D341Med (cell line): ENCODE measurements around the gene SSTR1.
"Not testable (repeated sequence)": the region's sequence is repeated elsewhere in the genome, so short reads cannot be mapped to it uniquely, and the experiment has no call there.

Experiments used
- DNase-seq: peaks from one replicate; pipeline ENCODE4 v3.0.0; 2012; ENCODE audit warnings: low spot score

SSTR1 gene

GRCh38 chr14:38207736-38208617 is at the start of gene SSTR1:
Gene SSTR1, plus strand, starts transcription at chr14:38207904. Its CDS starts 1,486 bp downstream, at chr14:38209390.
- peak; percentile 30 for DNase-seq

- DNase-seq = no peak
Measured at GRCh38 chr14:38158468-38158867, 49.2 kb upstream of the SSTR1 start.

- DNase-seq = no peak
Measured at GRCh38 chr14:38168416-38168815, 39.3 kb upstream of the SSTR1 start.

GRCh38 chr14:38171197-38171596 is 36.5 kb upstream of the SSTR1 start:
- DNase-seq = no peak

GRCh38 chr14:38174711-38175110 is 33.0 kb upstream of the SSTR1 start:
- no peak for DNase-seq

- no peak for DNase-seq
Measured at GRCh38 chr14:38175658-38176057, 32.0 kb upstream of the SSTR1 start.

GRCh38 chr14:38176379-38176778 is 31.3 kb upstream of the SSTR1 start:
- no peak for DNase-seq

- no peak for DNase-seq
Measured at GRCh38 chr14:38184132-38184531, 23.6 kb upstream of the SSTR1 start.

GRCh38 chr14:38185671-38186070 is 22.0 kb upstream of the SSTR1 start:
- no peak for DNase-seq

- no peak for DNase-seq
Measured at GRCh38 chr14:38186216-38186615, 21.5 kb upstream of the SSTR1 start.

GRCh38 chr14:38187528-38187927 is 20.2 kb upstream of the SSTR1 start:
- no peak for DNase-seq

- DNase-seq = no peak
Measured at GRCh38 chr14:38189930-38190726, 17.6 kb upstream of the SSTR1 start.

- not testable (repeated sequence) for DNase-seq
Measured at GRCh38 chr14:38190846-38191245, 16.9 kb upstream of the SSTR1 start.

GRCh38 chr14:38191491-38191890 is 16.2 kb upstream of the SSTR1 start:
- DNase-seq = not testable (repeated sequence)

- no peak for DNase-seq
Measured at GRCh38 chr14:38197001-38197783, 10.5 kb upstream of the SSTR1 start.

GRCh38 chr14:38197784-38198335 is 9.8 kb upstream of the SSTR1 start:
- no peak for DNase-seq

- no peak for DNase-seq
Measured at GRCh38 chr14:38198425-38198824, 9.3 kb upstream of the SSTR1 start.

GRCh38 chr14:38199076-38199475 is 8.6 kb upstream of the SSTR1 start:
- no peak for DNase-seq

- DNase-seq = no peak
Measured at GRCh38 chr14:38199739-38200138, 8.0 kb upstream of the SSTR1 start.

- no peak for DNase-seq
Measured at GRCh38 chr14:38201137-38201828, 6.4 kb upstream of the SSTR1 start.

GRCh38 chr14:38202444-38203191 is 5.1 kb upstream of the SSTR1 start:
- no peak for DNase-seq
